SU-DHL-6 (cell line): Measurements from ENCODE around the gene TM4SF1.

Source experiments
- H2AFZ ChIP-seq: fragments of 200-600 bp; sonication (generic); 2 replicates; pipeline ENCODE4 v1.6.1; 2014; ENCODE audit warnings: low read depth, mild to moderate bottlenecking, moderate library complexity, mixed read lengths, antibody characterized with exemption, low read length; ENCODE audit not compliant: severe bottlenecking
- H3F3A ChIP-seq: fragments of 200-600 bp; shearing (Covaris generic); 2 replicates; pipeline ENCODE4 v1.6.0; 2016; ENCODE audit warnings: antibody characterized with exemption, mild to moderate bottlenecking; ENCODE audit not compliant: insufficient read depth
- H3K27ac ChIP-seq: fragments of 200-600 bp; sonication (generic); 2 replicates; pipeline ENCODE4 v1.5.1; 2016; ENCODE audit warnings: low read depth, mild to moderate bottlenecking, low read length, moderate library complexity, mixed read lengths
- H3K27me3 ChIP-seq: fragments of 200-600 bp; sonication (generic), shearing (Covaris generic); 2 replicates; pipeline ENCODE4 v1.6.0; 2014; ENCODE audit warnings: mild to moderate bottlenecking, low read length
- H3K36me3 ChIP-seq: fragments of 200-600 bp; sonication (generic); 2 replicates; pipeline ENCODE4 v1.6.1; 2014; ENCODE audit warnings: mild to moderate bottlenecking, low read length, mixed read lengths
- H3K4me2 ChIP-seq: fragments of 300-600, 200-600 bp; shearing (Covaris generic), sonication (generic); 2 replicates; pipeline ENCODE4 v1.6.0; 2014; ENCODE audit warnings: low read length, low read depth, mild to moderate bottlenecking; ENCODE audit not compliant: poor library complexity, severe bottlenecking
- H3K4me3 ChIP-seq: fragments of 200-600 bp; sonication (generic); 2 replicates; pipeline ENCODE4 v1.5.1; 2014; ENCODE audit warnings: antibody characterized with exemption, low read length, mild to moderate bottlenecking, mixed read lengths; ENCODE audit not compliant: insufficient read depth, poor library complexity, severe bottlenecking
- H3K79me2 ChIP-seq: fragments of 200-600 bp; sonication (generic); 2 replicates; pipeline ENCODE4 v1.6.1; 2014; ENCODE audit warnings: mild to moderate bottlenecking, low read length, moderate library complexity; ENCODE audit not compliant: insufficient read depth
- H3K9ac ChIP-seq: fragments of 200-600 bp; sonication (generic); 2 replicates; pipeline ENCODE4 v1.7.0; 2014; ENCODE audit warnings: mild to moderate bottlenecking, low read length
- H3K9me2 ChIP-seq: fragments of 200-600 bp; sonication (generic); replicated peaks from 2 replicates; pipeline ENCODE4 v1.6.1; 2014; ENCODE audit warnings: low read length; ENCODE audit not compliant: insufficient read depth
- H3K9me3 ChIP-seq: fragments of 200-600 bp; sonication (generic); 2 replicates; pipeline ENCODE4 v1.6.1; 2014; ENCODE audit warnings: low read length, mixed read lengths; ENCODE audit not compliant: insufficient read depth
- H4K20me1 ChIP-seq: fragments of 200-600 bp; sonication (generic); 2 replicates; pipeline ENCODE4 v1.6.1; 2014; ENCODE audit warnings: low read depth, mild to moderate bottlenecking, antibody characterized with exemption, low read length, moderate library complexity, mixed read lengths
- CTCF ChIP-seq: fragments of 200-600 bp; sonication (generic); IDR thresholded peaks from one replicate; pipeline ENCODE4 v1.5.1; 2017; ENCODE audit warnings: antibody characterized with exemption, mild to moderate bottlenecking, low read length, moderate library complexity; ENCODE audit not compliant: insufficient read depth, poor library complexity, severe bottlenecking
- EZH2phosphoT487 ChIP-seq: fragments of 200-600 bp; sonication (generic), shearing (Covaris generic); conservative IDR thresholded peaks from 2 replicates; pipeline ENCODE4 v1.6.1; 2018; ENCODE audit warnings: mild to moderate bottlenecking, antibody characterized with exemption, low read length, moderate library complexity, mixed read lengths

TM4SF1 gene

GRCh38 chr3:149388531-149389417, 11.3 kb upstream of the TM4SF1 start:
- H3K27me3 ChIP-seq: no peaks in the 10 kb centered on the region
- H3F3A ChIP-seq: no peaks in the 10 kb centered on the region
- no peak overlapping the region for H2AFZ ChIP-seq
- H4K20me1 ChIP-seq: no peaks in the 10 kb centered on the region
- H3K9me3 ChIP-seq: no peaks in the 10 kb centered on the region
- H3K9ac ChIP-seq: no peak overlapping the region
- no peak overlapping the region for H3K4me3 ChIP-seq
- no peak overlapping the region for H3K27ac ChIP-seq
- no peak overlapping the region for H3K4me2 ChIP-seq
- no peaks in the 10 kb centered on the region for H3K79me2 ChIP-seq
- no peaks in the 10 kb centered on the region for H3K9me2 ChIP-seq
- H3K36me3 ChIP-seq: no peaks in the 10 kb centered on the region
- TF ChIP-seq CTCF (no peak), EZH2phosphoT487 (no peak)

- no peak for TF ChIP-seq EZH2phosphoT487
- TF ChIP-seq CTCF: no peak
- Histone ChIP-seq H3K9ac (no peak overlapping the region), H3K27me3 (no peaks in the 10 kb centered on the region), H3K4me2 (no peak overlapping the region), H3K79me2 (no peaks in the 10 kb centered on the region), H4K20me1 (no peaks in the 10 kb centered on the region), H2AFZ (no peak overlapping the region), H3K27ac (no peak overlapping the region), H3F3A (no peaks in the 10 kb centered on the region), H3K9me3 (no peaks in the 10 kb centered on the region), H3K9me2 (no peaks in the 10 kb centered on the region), H3K36me3 (no peaks in the 10 kb centered on the region), H3K4me3 (no peak overlapping the region)
Measured at GRCh38 chr3:149388001-149388440, 10.6 kb upstream of the TM4SF1 start.

- H3K27ac ChIP-seq: no peak overlapping the region
- H3K27me3 ChIP-seq: no peaks in the 10 kb centered on the region
- no peak overlapping the region for H3K4me3 ChIP-seq
- H3K9me3 ChIP-seq: no peaks in the 10 kb centered on the region
- H3K4me2 ChIP-seq: no peak overlapping the region
- no peak overlapping the region for H2AFZ ChIP-seq
- no peaks in the 10 kb centered on the region for H4K20me1 ChIP-seq
- TF ChIP-seq EZH2phosphoT487 (no peak), CTCF (no peak)
- no peak overlapping the region for H3K9ac ChIP-seq
- H3K36me3 ChIP-seq: no peaks in the 10 kb centered on the region
- H3K79me2 ChIP-seq: no peaks in the 10 kb centered on the region
- H3F3A ChIP-seq: no peaks in the 10 kb centered on the region
- H3K9me2 ChIP-seq: no peaks in the 10 kb centered on the region
Measured at GRCh38 chr3:149386299-149386606, 8.8 kb upstream of the TM4SF1 start.
